ENCODE results near the gene FCHO2. TPM values are rescaled to one million over a fixed set of nuclear protein-coding genes. Genes with fewer than 3 reads are reported as not detected.

Gene FCHO2
- total RNA-seq, 1 donor from 2014 or later: 1.6 TPM

DNA sequence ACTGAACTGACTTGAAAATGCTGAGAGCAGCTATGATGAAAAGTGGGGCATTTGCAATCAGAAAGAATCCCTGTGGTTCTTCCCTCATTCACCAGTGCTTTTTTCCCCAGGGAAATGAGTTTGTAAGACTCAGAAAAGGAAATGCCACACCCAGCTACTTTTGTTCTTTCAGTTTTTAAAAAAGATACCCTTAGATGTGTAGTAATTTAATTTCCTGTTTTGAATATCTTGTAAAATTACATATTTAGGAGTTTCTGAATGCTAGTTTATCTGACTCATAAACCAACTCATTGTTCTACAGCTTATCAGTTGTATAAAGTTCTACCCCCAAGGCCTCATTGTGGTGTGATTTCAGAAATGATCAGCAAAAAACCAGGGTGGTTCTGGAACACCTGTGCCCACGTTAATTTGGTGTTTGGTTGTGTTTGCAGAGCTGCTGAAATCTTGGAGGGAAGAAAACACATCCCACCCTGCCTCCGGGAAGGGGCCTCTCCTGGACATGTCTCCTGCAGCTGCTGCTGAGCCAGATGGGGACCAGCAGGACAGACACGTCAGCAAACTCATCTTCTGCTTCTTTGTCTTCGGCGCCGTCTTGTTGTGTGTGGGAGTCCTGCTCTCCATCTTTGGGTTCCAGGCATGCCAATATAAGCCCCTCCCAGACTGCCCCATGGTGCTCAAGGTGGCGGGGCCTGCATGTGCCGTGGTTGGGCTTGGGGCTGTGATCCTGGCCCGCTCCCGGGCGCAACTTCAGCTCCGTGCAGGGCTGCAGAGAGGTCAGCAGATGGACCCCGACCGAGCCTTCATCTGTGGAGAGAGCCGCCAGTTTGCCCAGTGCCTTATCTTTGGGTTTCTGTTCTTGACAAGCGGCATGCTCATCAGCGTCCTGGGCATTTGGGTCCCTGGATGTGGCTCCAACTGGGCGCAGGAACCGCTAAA, 167.3 kb downstream of the FCHO2 start:
- peaks cover 59% of the 10 kb centered on the region for H3K27me3 Mint-ChIP-seq (ENCODE audit: low read depth)

DNA sequence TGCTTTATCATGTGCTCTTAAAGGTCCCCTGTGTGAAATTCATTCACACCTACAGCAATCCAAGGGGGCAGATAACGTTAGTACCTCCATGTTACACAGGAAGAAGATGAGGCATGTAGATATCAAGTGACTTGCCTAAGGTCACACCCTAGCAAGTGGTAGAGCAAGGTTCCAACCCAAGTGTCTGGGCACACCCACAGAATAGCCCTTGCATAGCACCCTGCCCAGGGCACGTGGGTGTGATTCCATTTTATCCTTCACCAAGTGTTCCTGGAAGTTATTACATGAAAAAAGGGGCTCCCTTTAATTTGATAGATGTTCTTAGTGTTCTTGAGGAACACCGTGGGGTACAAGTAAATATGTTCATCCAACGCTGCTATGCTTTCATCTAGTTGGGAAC, 169.4 kb downstream of the FCHO2 start:
- Mint-ChIP-seq H3K27me3 (ENCODE audit: low read depth) (peaks cover 54% of the 10 kb centered on the region), H3K9me3 (no peaks in the 10 kb centered on the region), H3K4me1 (ENCODE audit: low read depth) (no peaks in the 10 kb centered on the region), H3K27ac (no peak overlapping the region), H3K4me3 (ENCODE audit: low read depth) (no peak overlapping the region), H3K36me3 (ENCODE audit: low read depth) (no peaks in the 10 kb centered on the region)
- intact Hi-C loops (cut with micrococcal nuclease): no loop called here
- DNase-seq (ENCODE audit: low spot score): no peak

More for the DNA sequence above, 167.3 kb downstream of the FCHO2 start:
- Mint-ChIP-seq H3K9me3 (no peaks in the 10 kb centered on the region), H3K27ac (no peak overlapping the region), H3K4me3 (ENCODE audit: low read depth) (no peak overlapping the region), H3K36me3 (ENCODE audit: low read depth) (no peaks in the 10 kb centered on the region), H3K4me1 (ENCODE audit: low read depth) (peaks cover 3% of the 10 kb centered on the region)
- no peak for DNase-seq (ENCODE audit: low spot score)
- intact Hi-C loops (cut with micrococcal nuclease): no loop called here

DNA sequence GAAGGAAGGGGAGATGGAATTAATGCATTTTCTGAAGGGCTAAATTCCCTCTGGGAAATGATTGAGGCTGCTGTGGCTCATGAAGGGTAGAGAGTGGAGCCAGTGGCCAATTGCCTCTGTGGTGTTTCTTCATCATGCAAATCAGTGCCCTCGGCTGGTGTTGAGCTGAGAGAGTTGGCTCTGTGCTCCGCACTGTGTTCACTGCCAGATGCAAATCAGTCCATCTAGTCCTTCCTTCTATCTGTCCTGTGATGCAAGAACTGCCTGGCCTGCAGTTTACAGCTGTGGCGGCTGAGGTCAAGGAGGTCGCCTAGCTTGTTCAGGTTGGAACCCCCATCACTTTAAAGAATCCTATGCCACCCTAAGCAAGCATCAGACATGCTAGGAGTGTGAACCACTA, 170.5 kb downstream of the FCHO2 start:
- Mint-ChIP-seq H3K9me3 (no peaks in the 10 kb centered on the region), H3K4me1 (ENCODE audit: low read depth) (no peaks in the 10 kb centered on the region), H3K27ac (no peak overlapping the region), H3K27me3 (ENCODE audit: low read depth) (peaks cover 49% of the 10 kb centered on the region), H3K36me3 (ENCODE audit: low read depth) (no peaks in the 10 kb centered on the region), H3K4me3 (ENCODE audit: low read depth) (no peak overlapping the region)
- no peak for DNase-seq (ENCODE audit: low spot score)
- intact Hi-C loops (cut with micrococcal nuclease): no loop called here

DNA sequence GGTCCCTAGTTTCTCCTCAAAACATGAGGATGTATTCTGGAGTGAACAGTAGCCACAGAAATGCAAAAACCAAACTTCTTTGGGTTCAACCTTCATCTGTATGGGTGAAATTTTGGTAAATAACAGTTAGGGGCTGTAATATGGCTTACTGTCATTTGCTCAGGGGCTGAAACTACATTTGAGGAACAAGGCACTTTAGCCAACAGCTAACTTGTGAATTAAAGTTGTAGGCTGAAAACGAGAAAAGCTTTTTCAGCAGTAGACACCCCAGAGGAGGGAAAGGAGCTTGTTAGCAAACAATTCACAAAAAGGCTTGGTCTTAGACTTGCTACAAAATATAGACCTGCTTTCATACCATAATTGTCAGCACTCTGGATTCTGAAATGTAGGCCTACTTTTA, 171.1 kb downstream of the FCHO2 start:
- Mint-ChIP-seq H3K27ac (no peak overlapping the region), H3K4me1 (ENCODE audit: low read depth) (no peaks in the 10 kb centered on the region), H3K9me3 (no peaks in the 10 kb centered on the region), H3K27me3 (ENCODE audit: low read depth) (peaks cover 46% of the 10 kb centered on the region), H3K36me3 (ENCODE audit: low read depth) (no peaks in the 10 kb centered on the region), H3K4me3 (ENCODE audit: low read depth) (no peak overlapping the region)
- intact Hi-C loops (cut with micrococcal nuclease): no loop called here
- no peak for DNase-seq (ENCODE audit: low spot score)

DNA sequence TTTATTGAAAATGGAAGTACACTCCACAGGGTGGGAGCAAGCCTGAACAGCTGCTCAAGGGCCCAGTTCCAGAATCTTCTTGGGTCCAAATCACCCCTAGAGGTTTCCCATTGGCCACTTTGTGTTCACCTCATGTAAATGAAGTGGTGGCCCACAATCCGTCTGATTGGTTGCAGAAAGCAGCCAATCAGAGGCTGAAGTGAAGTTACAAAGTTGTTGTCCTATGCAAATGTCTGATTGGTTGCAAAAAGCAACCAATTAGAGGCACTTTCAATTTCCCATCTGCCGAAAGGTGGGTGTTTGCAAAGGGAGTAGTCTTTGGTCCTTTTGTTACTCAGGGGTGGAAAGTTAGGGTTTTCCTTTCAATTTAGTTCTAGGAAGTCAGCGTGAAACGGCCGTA, 173.3 kb downstream of the FCHO2 start:
- H3K4me1 Mint-ChIP-seq (ENCODE audit: low read depth): no peaks in the 10 kb centered on the region
- peaks cover 45% of the 10 kb centered on the region for H3K27me3 Mint-ChIP-seq (ENCODE audit: low read depth)
- no peak for DNase-seq (ENCODE audit: low spot score)
- no peak overlapping the region for H3K4me3 Mint-ChIP-seq (ENCODE audit: low read depth)
- H3K36me3 Mint-ChIP-seq (ENCODE audit: low read depth): no peaks in the 10 kb centered on the region
- no peaks in the 10 kb centered on the region for H3K9me3 Mint-ChIP-seq
- intact Hi-C loops (cut with micrococcal nuclease): no loop called here
- H3K27ac Mint-ChIP-seq: no peak overlapping the region

DNA sequence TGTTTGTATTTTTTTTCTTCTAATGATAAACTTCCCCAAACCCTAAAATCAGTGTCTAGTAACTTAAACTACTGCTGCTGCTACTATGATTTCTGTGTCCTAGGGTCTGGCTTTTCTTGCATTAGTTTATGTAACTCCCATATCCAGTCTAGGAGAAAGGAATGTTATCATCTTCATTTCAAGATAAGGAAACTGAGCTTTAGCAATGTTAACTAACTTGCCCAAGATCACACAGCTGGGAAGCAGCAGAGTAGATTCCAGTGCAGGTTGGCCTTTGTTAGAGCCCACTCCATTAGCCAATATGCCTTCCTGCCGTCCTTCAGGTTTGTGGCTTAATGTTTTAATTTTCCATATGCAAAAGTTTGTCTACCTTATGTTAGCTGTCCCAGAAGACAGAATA, 175.0 kb downstream of the FCHO2 start:
- Mint-ChIP-seq H3K4me3 (ENCODE audit: low read depth) (no peak overlapping the region), H3K9me3 (no peaks in the 10 kb centered on the region), H3K4me1 (ENCODE audit: low read depth) (no peaks in the 10 kb centered on the region), H3K36me3 (ENCODE audit: low read depth) (no peaks in the 10 kb centered on the region), H3K27me3 (ENCODE audit: low read depth) (peaks cover 53% of the 10 kb centered on the region), H3K27ac (no peak overlapping the region)
- DNase-seq (ENCODE audit: low spot score): no peak
- intact Hi-C loops (cut with micrococcal nuclease): no loop called here

DNA sequence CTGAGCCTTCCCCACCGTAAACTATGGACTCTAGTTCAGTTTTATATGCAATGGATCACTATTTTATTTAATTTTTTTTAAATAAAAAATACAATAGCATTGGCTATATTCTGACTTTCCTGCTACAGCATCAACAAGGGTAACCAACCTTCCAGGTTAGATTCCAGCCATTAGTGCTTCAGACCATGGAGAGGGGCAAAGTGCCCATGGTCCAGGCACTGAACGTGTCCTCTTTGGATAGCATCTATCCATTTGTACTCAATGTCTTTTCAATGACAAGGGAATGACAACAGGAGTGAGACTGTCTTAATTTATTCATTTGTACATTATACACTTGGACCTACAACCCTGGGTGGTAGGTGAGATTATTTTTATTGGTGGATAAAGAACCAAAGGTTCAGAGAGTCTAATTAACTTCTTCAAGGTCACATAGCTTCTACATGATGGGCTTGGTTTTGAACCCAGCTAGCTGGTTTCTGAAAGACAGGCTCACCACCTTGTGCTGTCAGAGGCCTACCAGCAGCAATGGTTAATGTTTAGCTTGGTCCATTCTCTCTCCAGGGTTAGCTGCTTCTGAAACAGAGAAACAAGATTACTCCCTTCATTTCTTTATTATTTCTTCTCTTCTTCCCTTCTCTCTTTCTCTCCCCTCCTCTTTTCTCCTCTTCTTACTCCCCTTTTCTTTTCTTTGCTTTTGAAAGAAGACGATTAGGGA, 176.0 kb downstream of the FCHO2 start:
- peaks cover 47% of the 10 kb centered on the region for H3K27me3 Mint-ChIP-seq (ENCODE audit: low read depth)
- no peaks in the 10 kb centered on the region for H3K36me3 Mint-ChIP-seq (ENCODE audit: low read depth)
- H3K27ac Mint-ChIP-seq: no peak overlapping the region
- DNase-seq (ENCODE audit: low spot score): no peak
- H3K4me3 Mint-ChIP-seq (ENCODE audit: low read depth): no peak overlapping the region
- no peaks in the 10 kb centered on the region for H3K9me3 Mint-ChIP-seq
- intact Hi-C loops (cut with micrococcal nuclease): no loop called here
- H3K4me1 Mint-ChIP-seq (ENCODE audit: low read depth): no peaks in the 10 kb centered on the region

- intact Hi-C loops (cut with micrococcal nuclease): no loop called here
- no peaks in the 10 kb centered on the region for H3K9me3 Mint-ChIP-seq
- peaks cover 47% of the 10 kb centered on the region for H3K27me3 Mint-ChIP-seq (ENCODE audit: low read depth)
- H3K4me1 Mint-ChIP-seq (ENCODE audit: low read depth): no peaks in the 10 kb centered on the region
- no peaks in the 10 kb centered on the region for H3K36me3 Mint-ChIP-seq (ENCODE audit: low read depth)
- H3K4me3 Mint-ChIP-seq (ENCODE audit: low read depth): no peak overlapping the region
- DNase-seq (ENCODE audit: low spot score): no peak
- no peak overlapping the region for H3K27ac Mint-ChIP-seq
Measured at GRCh38 chr5:73132759-73133158, 176.9 kb downstream of the FCHO2 start.

GRCh38 chr5:73135021-73135420, 179.2 kb downstream of the FCHO2 start:
- DNase-seq (ENCODE audit: low spot score): no peak
- intact Hi-C loops (cut with micrococcal nuclease): no loop called here
- H3K4me3 Mint-ChIP-seq (ENCODE audit: low read depth): no peak overlapping the region
- H3K4me1 Mint-ChIP-seq (ENCODE audit: low read depth): no peaks in the 10 kb centered on the region
- H3K9me3 Mint-ChIP-seq: no peaks in the 10 kb centered on the region
- peaks cover 45% of the 10 kb centered on the region for H3K27me3 Mint-ChIP-seq (ENCODE audit: low read depth)
- no peaks in the 10 kb centered on the region for H3K36me3 Mint-ChIP-seq (ENCODE audit: low read depth)
- H3K27ac Mint-ChIP-seq: no peak overlapping the region

DNA sequence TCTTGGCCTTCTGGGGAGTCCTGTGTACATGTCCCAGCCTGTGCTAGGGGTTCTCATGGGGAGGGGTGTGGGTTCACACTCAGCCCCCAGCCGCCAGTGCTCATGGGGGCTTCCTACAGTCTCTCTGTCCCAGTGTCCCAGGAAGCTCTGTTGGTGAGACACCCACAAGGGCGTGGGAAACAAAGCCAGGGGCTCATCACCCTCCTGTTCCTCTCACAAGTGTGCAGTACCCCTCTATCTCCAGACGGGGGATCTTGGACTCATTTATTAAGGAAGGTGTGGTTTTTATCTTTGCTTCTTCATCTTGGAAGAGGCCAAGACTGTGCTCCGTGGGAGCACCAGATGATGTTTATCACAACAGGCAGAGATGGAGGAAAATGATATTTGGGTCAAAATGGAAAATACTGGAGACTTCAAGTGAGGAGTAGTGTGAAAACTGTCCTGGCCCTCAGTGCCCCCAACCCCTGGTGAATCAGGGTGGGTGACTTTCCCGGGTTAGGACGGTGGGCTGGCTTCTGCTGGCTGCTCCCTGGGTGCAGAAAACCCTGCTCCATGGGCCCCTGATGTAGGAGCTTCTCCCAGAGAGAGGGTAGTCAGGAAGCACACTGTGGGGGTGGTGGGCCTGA, 179.7 kb downstream of the FCHO2 start:
- Mint-ChIP-seq H3K36me3 (ENCODE audit: low read depth) (no peaks in the 10 kb centered on the region), H3K4me3 (ENCODE audit: low read depth) (no peak overlapping the region), H3K4me1 (ENCODE audit: low read depth) (no peaks in the 10 kb centered on the region), H3K27me3 (ENCODE audit: low read depth) (peaks cover 45% of the 10 kb centered on the region), H3K27ac (no peak overlapping the region), H3K9me3 (no peaks in the 10 kb centered on the region)
- intact Hi-C loops (cut with micrococcal nuclease): no loop called here
- no peak for DNase-seq (ENCODE audit: low spot score)

- intact Hi-C loops (cut with micrococcal nuclease): no loop called here
- Mint-ChIP-seq H3K27me3 (ENCODE audit: low read depth) (peaks cover 46% of the 10 kb centered on the region), H3K4me3 (ENCODE audit: low read depth) (no peak overlapping the region), H3K36me3 (ENCODE audit: low read depth) (no peaks in the 10 kb centered on the region), H3K9me3 (no peaks in the 10 kb centered on the region), H3K27ac (no peak overlapping the region), H3K4me1 (ENCODE audit: low read depth) (no peaks in the 10 kb centered on the region)
- DNase-seq (ENCODE audit: low spot score): no peak
Measured at GRCh38 chr5:73136055-73136562, 180.3 kb downstream of the FCHO2 start.

DNA sequence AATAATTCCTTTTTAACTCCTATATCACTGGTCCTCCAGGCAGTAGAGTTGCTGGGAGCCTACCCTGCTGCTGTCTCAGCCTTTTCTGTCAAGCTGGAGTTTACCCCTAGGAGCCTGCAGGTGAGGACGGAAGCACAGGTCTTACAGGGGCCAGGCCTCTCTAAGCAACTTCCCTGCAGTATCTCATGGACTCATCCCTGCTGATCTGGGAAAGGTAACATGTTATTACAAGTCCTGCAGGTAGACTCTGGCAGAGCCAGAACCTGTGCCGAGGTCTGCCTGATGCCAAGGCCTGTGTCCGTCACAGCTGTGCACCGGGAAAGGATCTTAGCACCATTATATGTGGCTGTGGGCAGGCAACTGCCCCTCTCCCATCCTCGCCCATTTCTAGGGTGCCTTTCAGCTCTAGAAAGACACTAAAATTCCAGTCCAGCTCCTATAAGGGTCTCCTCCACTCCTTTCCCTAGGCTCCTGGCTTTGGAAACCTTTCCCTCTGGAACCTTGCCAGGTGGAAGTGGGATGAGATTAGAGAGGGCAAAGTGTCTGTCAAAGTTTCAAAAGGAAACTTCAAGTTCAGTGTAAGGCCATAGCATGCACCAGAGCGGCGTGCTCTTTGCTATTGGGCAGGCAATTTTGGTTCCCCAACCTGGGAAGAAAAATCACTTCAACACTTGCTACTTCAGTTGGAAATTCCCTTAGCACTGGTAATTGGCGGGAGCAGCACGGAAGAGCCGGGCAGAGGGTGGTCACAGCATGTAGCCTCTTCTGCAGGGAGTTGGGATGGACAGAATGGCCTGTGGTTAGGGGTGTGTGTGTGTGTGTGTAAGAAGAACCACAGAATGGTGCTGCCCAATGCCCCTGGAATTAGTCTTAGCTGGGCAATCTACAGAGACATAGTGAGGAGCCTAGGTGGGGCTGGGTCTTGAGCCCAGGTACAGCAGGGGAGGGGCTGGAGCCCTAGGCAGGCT, 182.0 kb downstream of the FCHO2 start:
- no peak for DNase-seq (ENCODE audit: low spot score)
- no peaks in the 10 kb centered on the region for H3K4me1 Mint-ChIP-seq (ENCODE audit: low read depth)
- H3K4me3 Mint-ChIP-seq (ENCODE audit: low read depth): no peak overlapping the region
- H3K27ac Mint-ChIP-seq: no peak overlapping the region
- H3K9me3 Mint-ChIP-seq: no peaks in the 10 kb centered on the region
- H3K27me3 Mint-ChIP-seq (ENCODE audit: low read depth): peaks cover 50% of the 10 kb centered on the region
- intact Hi-C loops (cut with micrococcal nuclease): no loop called here
- no peaks in the 10 kb centered on the region for H3K36me3 Mint-ChIP-seq (ENCODE audit: low read depth)

All from activated T-helper 2 cell treated with anti-CD3 and anti-CD28 coated beads, Interferon-gamma antibody, Interleukin-2, Interleukin-4, amounts not matched to agents 10 μg/mL and 5 μg/mL and 100 μg/mL, durations not matched to agents 14 hours and 24 hours and 36 hours (primary cell).